DLD1 (cell line): ENCODE data around the gene S100A3.
"Not testable (repeated sequence)": the region's sequence is repeated elsewhere in the genome, so short reads cannot be mapped to it uniquely, and the experiment has no call there.

Source experiments
- in situ Hi-C: cut with HindIII; loops from 2 replicates; pipeline ENCODE4 v1.10.0; 2017; ENCODE audit warnings: low sequenced_read_pairs

S100A3 gene

GRCh38 chr1:153536012-153536670, 12.9 kb downstream of the S100A3 start:
- in situ Hi-C loops, result no loop called here

GRCh38 chr1:153535242-153536011, 13.6 kb downstream of the S100A3 start, which contains the start of gene S100A6:
TSS of gene S100A6 (minus strand) at chr1:153535991. CDS start at chr1:153535339, 652 bp downstream.
- in situ Hi-C loops, result no loop called here

- in situ Hi-C loops, result no loop called here
Measured at GRCh38 chr1:153534925-153535241, 14.2 kb downstream of the S100A3 start.

GRCh38 chr1:153534226-153534924, 14.7 kb downstream of the S100A3 start:
- in situ Hi-C loops, result no loop called here

GRCh38 chr1:153533689-153534201, 15.3 kb downstream of the S100A3 start:
- in situ Hi-C loops, result no loop called here

GRCh38 chr1:153532769-153533599, 16.1 kb downstream of the S100A3 start:
- in situ Hi-C loops, result no loop called here

GRCh38 chr1:153532181-153532580, 16.9 kb downstream of the S100A3 start:
- in situ Hi-C loops, result no loop called here

GRCh38 chr1:153531638-153532037, 17.4 kb downstream of the S100A3 start:
- in situ Hi-C loops, result no loop called here

GRCh38 chr1:153527683-153528040, 21.4 kb downstream of the S100A3 start:
- in situ Hi-C loops, result no loop called here

GRCh38 chr1:153527023-153527682, 21.9 kb downstream of the S100A3 start:
- in situ Hi-C loops, result no loop called here

GRCh38 chr1:153526132-153526543, 22.9 kb downstream of the S100A3 start:
- in situ Hi-C loops, result no loop called here

- in situ Hi-C loops, result no loop called here
Measured at GRCh38 chr1:153525088-153525728, 23.9 kb downstream of the S100A3 start.

- in situ Hi-C loops, result not testable (repeated sequence)
Measured at GRCh38 chr1:153522353-153523048, 26.6 kb downstream of the S100A3 start.

- in situ Hi-C loops, result not testable (repeated sequence)
Measured at GRCh38 chr1:153521808-153522207, 27.2 kb downstream of the S100A3 start.

- in situ Hi-C loops, result no loop called here
Measured at GRCh38 chr1:153520818-153521476, 28.1 kb downstream of the S100A3 start.

GRCh38 chr1:153520137-153520691, 28.8 kb downstream of the S100A3 start:
- in situ Hi-C loops, result not testable (repeated sequence)

- in situ Hi-C loops, result no loop called here
Measured at GRCh38 chr1:153519242-153519641, 29.8 kb downstream of the S100A3 start.
